Cardiac fibroblast (primary cell): Measurements from ENCODE around the gene CSF1R.

Experiments
- DNase-seq, 2 donors: peaks; one replicate each; pipeline versions ENCODE4 v3.0.0 to v3.0.0-alpha.2; 2010; ENCODE audit warnings: low read depth in 2 of 2
- H3K4me3 ChIP-seq, 2 donors: replicated peaks in 1 of 2; 1 replicate in 1 of 2; 2 replicates in 1 of 2; pipeline ENCODE4 v1.5.1; 2011; ENCODE audit warnings: low read depth in 2 of 2, low read length in 2 of 2, mild to moderate bottlenecking in 2 of 2, moderate library complexity in 1 of 2
- CTCF ChIP-seq: IDR thresholded peaks from one replicate; pipeline ENCODE4 v1.5.1; 2011; ENCODE audit warnings: low read depth, mild to moderate bottlenecking, low read length, inconsistent platforms

The CSF1R gene

DNA sequence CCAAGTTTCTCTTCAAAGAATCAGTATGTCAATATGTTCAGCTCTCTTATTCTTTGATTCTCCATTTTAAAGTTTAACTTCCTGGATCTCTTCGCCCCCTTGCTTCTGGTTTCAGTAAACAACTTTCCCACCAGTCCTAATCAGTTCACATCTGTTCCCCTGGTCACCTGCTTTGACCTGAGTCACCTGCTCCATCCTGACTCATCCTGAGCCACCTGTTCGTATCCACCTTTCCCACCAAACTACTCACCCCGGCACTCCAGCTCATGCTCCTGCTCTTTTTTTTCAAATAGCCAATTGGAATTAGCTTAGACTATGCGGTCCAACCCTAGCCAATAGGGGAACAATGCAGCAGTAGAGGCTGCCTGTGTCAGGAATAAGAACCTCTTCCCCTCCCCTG, 23.6 kb upstream of the CSF1R start:
- no peak for DNase-seq
- TF ChIP-seq CTCF: no peak
- no peak overlapping the region for H3K4me3 ChIP-seq

GRCh38 chr5:150108711-150109514, 22.6 kb upstream of the CSF1R start:
- no peak for TF ChIP-seq CTCF
- H3K4me3 ChIP-seq: no peak overlapping the region
- DNase-seq: no peak

GRCh38 chr5:150107909-150108447, 21.6 kb upstream of the CSF1R start:
- no peak overlapping the region for H3K4me3 ChIP-seq
- peak in 1 of 2 donors; percentile 70 for DNase-seq
- TF ChIP-seq CTCF: no peak

GRCh38 chr5:150106674-150107426, 20.5 kb upstream of the CSF1R start:
- no peak for DNase-seq
- no peak overlapping the region for H3K4me3 ChIP-seq
- TF ChIP-seq CTCF: no peak

GRCh38 chr5:150105928-150106615, 19.7 kb upstream of the CSF1R start:
- DNase-seq: no peak
- TF ChIP-seq CTCF: no peak
- no peak overlapping the region for H3K4me3 ChIP-seq

- no peak for TF ChIP-seq CTCF
- no peak overlapping the region for H3K4me3 ChIP-seq
- DNase-seq: no peak
These were observed 18.2 kb upstream of the CSF1R start for GRCh38 chr5:150104550-150104870.
